D721Med (cell line): Measurements from ENCODE around the gene NEURL4.

Source experiments
- DNase-seq: peaks from one replicate; pipeline ENCODE4 v3.0.0; 2011; ENCODE audit warnings: low spot score; ENCODE audit not compliant: insufficient read length
- FAIRE-seq: peaks from 2 replicates; lab custom pipeline; 2011; peaks lifted over from hg19 to GRCh38; lab: Jason Lieb, UNC
- CTCF ChIP-seq: IDR thresholded peaks from 2 replicates; pipeline ENCODE4 v1.5.1; 2012; ENCODE audit warnings: mild to moderate bottlenecking, control low read depth; ENCODE audit not compliant: insufficient read depth; ENCODE audit errors: missing control alignments

The NEURL4 gene

GRCh38 chr17:7289256-7290032, 39.7 kb downstream of the NEURL4 start:
- FAIRE-seq (no peak), DNase-seq (peak; percentile 19)

GRCh38 chr17:7285679-7286078, 43.5 kb downstream of the NEURL4 start:
- FAIRE-seq (no peak), DNase-seq (no peak)
- no peak for TF ChIP-seq CTCF

More at GRCh38 chr17:7289256-7290032, 39.7 kb downstream of the NEURL4 start:
- no peak for TF ChIP-seq CTCF

- no peak for TF ChIP-seq CTCF
- peak; percentile 13 for DNase-seq
- no peak for FAIRE-seq
Observed at GRCh38 chr17:7284911-7285310, 44.2 kb downstream of the NEURL4 start.

GRCh38 chr17:7283471-7284216, 45.5 kb downstream of the NEURL4 start:
- DNase-seq = peak; percentile 15

GRCh38 chr17:7282752-7283321, 46.3 kb downstream of the NEURL4 start:
- DNase-seq (peak; percentile 12), FAIRE-seq (no peak)
- no peak for TF ChIP-seq CTCF

More at GRCh38 chr17:7283471-7284216, 45.5 kb downstream of the NEURL4 start:
- no peak for TF ChIP-seq CTCF
- FAIRE-seq = no peak

GRCh38 chr17:7281953-7282751, 47.0 kb downstream of the NEURL4 start:
- DNase-seq = peak; percentile 47
- FAIRE-seq = no peak
- TF ChIP-seq CTCF = no peak
